Measurements from ENCODE around the gene PDE1A. TPM values are rescaled to one million over a fixed set of nuclear protein-coding genes. Genes with fewer than 3 reads are reported as not detected.

Gene PDE1A
- total RNA-seq, 3 donors from 2014 or later: not detected

GRCh38 chr2:182165202-182165601 is 261.6 kb downstream of the PDE1A start:
- no peak overlapping the region for H3K4me3 Mint-ChIP-seq
- no peak for ATAC-seq
- no peaks in the 10 kb centered on the region for H3K4me1 Mint-ChIP-seq (ENCODE audit: low read depth)
- DNase-seq: no peak
- no peaks in the 10 kb centered on the region for H3K9me3 Mint-ChIP-seq
- peaks cover 5% of the 10 kb centered on the region for H3K27me3 Mint-ChIP-seq (ENCODE audit: low read depth)
- no peaks in the 10 kb centered on the region for H3K36me3 Mint-ChIP-seq (ENCODE audit: insufficient read depth)

- no peak for ATAC-seq
These were observed 262.1 kb downstream of the PDE1A start for GRCh38 chr2:182164686-182165085.

GRCh38 chr2:182163878-182164277 is 263.0 kb downstream of the PDE1A start:
- Mint-ChIP-seq H3K27me3 (ENCODE audit: low read depth) (peaks cover 6% of the 10 kb centered on the region), H3K4me1 (ENCODE audit: low read depth) (no peaks in the 10 kb centered on the region), H3K9me3 (no peaks in the 10 kb centered on the region), H3K36me3 (ENCODE audit: insufficient read depth) (no peaks in the 10 kb centered on the region), H3K4me3 (no peak overlapping the region)
- ATAC-seq: no peak
- DNase-seq: no peak

More at GRCh38 chr2:182164686-182165085, 262.1 kb downstream of the PDE1A start:
- Mint-ChIP-seq H3K36me3 (ENCODE audit: insufficient read depth) (no peaks in the 10 kb centered on the region), H3K27me3 (ENCODE audit: low read depth) (peaks cover 6% of the 10 kb centered on the region), H3K4me1 (ENCODE audit: low read depth) (no peaks in the 10 kb centered on the region), H3K9me3 (no peaks in the 10 kb centered on the region), H3K4me3 (no peak overlapping the region)
- DNase-seq: no peak

- Mint-ChIP-seq H3K36me3 (ENCODE audit: insufficient read depth) (no peaks in the 10 kb centered on the region), H3K27me3 (ENCODE audit: low read depth) (no peaks in the 10 kb centered on the region), H3K9me3 (no peaks in the 10 kb centered on the region), H3K4me3 (no peak overlapping the region), H3K4me1 (ENCODE audit: low read depth) (no peaks in the 10 kb centered on the region)
- no peak for DNase-seq
- ATAC-seq: no peak
These were observed 278.5 kb downstream of the PDE1A start for GRCh38 chr2:182148344-182148743.

GRCh38 chr2:182144776-182145165 is 282.1 kb downstream of the PDE1A start:
- Mint-ChIP-seq H3K27me3 (ENCODE audit: low read depth) (peaks cover under 1% of the 10 kb centered on the region), H3K36me3 (ENCODE audit: insufficient read depth) (no peaks in the 10 kb centered on the region), H3K4me1 (ENCODE audit: low read depth) (no peaks in the 10 kb centered on the region), H3K4me3 (no peak overlapping the region), H3K9me3 (no peaks in the 10 kb centered on the region)
- DNase-seq (no peak), ATAC-seq (no peak)

- no peak overlapping the region for H3K4me3 Mint-ChIP-seq
- H3K27me3 Mint-ChIP-seq (ENCODE audit: low read depth): peaks cover 2% of the 10 kb centered on the region
- H3K9me3 Mint-ChIP-seq: no peaks in the 10 kb centered on the region
- ATAC-seq: no peak
- no peaks in the 10 kb centered on the region for H3K4me1 Mint-ChIP-seq (ENCODE audit: low read depth)
- no peak for DNase-seq
- no peaks in the 10 kb centered on the region for H3K36me3 Mint-ChIP-seq (ENCODE audit: insufficient read depth)
These were observed 282.6 kb downstream of the PDE1A start for GRCh38 chr2:182144041-182144775.

GRCh38 chr2:182142062-182142461 is 284.8 kb downstream of the PDE1A start:
- H3K36me3 Mint-ChIP-seq (ENCODE audit: insufficient read depth): no peaks in the 10 kb centered on the region
- DNase-seq: no peak
- no peaks in the 10 kb centered on the region for H3K4me1 Mint-ChIP-seq (ENCODE audit: low read depth)
- peaks cover 2% of the 10 kb centered on the region for H3K27me3 Mint-ChIP-seq (ENCODE audit: low read depth)
- H3K9me3 Mint-ChIP-seq: no peaks in the 10 kb centered on the region
- no peak overlapping the region for H3K4me3 Mint-ChIP-seq
- ATAC-seq: no peak

- Mint-ChIP-seq H3K27me3 (ENCODE audit: low read depth) (peaks cover 2% of the 10 kb centered on the region), H3K36me3 (ENCODE audit: insufficient read depth) (no peaks in the 10 kb centered on the region), H3K4me1 (ENCODE audit: low read depth) (no peaks in the 10 kb centered on the region), H3K9me3 (no peaks in the 10 kb centered on the region), H3K4me3 (no peak overlapping the region)
- no peak for DNase-seq
- ATAC-seq: no peak
These were observed 292.6 kb downstream of the PDE1A start for GRCh38 chr2:182134201-182134600.

GRCh38 chr2:182133195-182133891 is 293.5 kb downstream of the PDE1A start:
- H3K36me3 Mint-ChIP-seq (ENCODE audit: insufficient read depth): no peaks in the 10 kb centered on the region
- no peak for ATAC-seq
- no peak for DNase-seq
- H3K4me1 Mint-ChIP-seq (ENCODE audit: low read depth): no peaks in the 10 kb centered on the region
- H3K27me3 Mint-ChIP-seq (ENCODE audit: low read depth): peaks cover 2% of the 10 kb centered on the region
- no peaks in the 10 kb centered on the region for H3K9me3 Mint-ChIP-seq
- no peak overlapping the region for H3K4me3 Mint-ChIP-seq

GRCh38 chr2:182132605-182133004 is 294.2 kb downstream of the PDE1A start:
- ATAC-seq: no peak
- DNase-seq: no peak
- Mint-ChIP-seq H3K4me3 (no peak overlapping the region), H3K9me3 (no peaks in the 10 kb centered on the region), H3K4me1 (ENCODE audit: low read depth) (no peaks in the 10 kb centered on the region), H3K27me3 (ENCODE audit: low read depth) (peaks cover 2% of the 10 kb centered on the region), H3K36me3 (ENCODE audit: insufficient read depth) (no peaks in the 10 kb centered on the region)

- no peak for ATAC-seq
- H3K36me3 Mint-ChIP-seq (ENCODE audit: insufficient read depth): no peaks in the 10 kb centered on the region
- H3K4me3 Mint-ChIP-seq: no peak overlapping the region
- no peaks in the 10 kb centered on the region for H3K9me3 Mint-ChIP-seq
- H3K27me3 Mint-ChIP-seq (ENCODE audit: low read depth): peaks cover 4% of the 10 kb centered on the region
- H3K4me1 Mint-ChIP-seq (ENCODE audit: low read depth): no peaks in the 10 kb centered on the region
- no peak for DNase-seq
These were observed 297.8 kb downstream of the PDE1A start for GRCh38 chr2:182128821-182129707.

- no peaks in the 10 kb centered on the region for H3K27me3 Mint-ChIP-seq (ENCODE audit: low read depth)
- no peaks in the 10 kb centered on the region for H3K4me1 Mint-ChIP-seq (ENCODE audit: low read depth)
- H3K36me3 Mint-ChIP-seq (ENCODE audit: insufficient read depth): no peaks in the 10 kb centered on the region
- no peaks in the 10 kb centered on the region for H3K9me3 Mint-ChIP-seq
- no peak overlapping the region for H3K4me3 Mint-ChIP-seq
- no peak for ATAC-seq
- DNase-seq: no peak
These were observed 309.6 kb downstream of the PDE1A start for GRCh38 chr2:182117196-182117595.

GRCh38 chr2:182116774-182117173 is 310.1 kb downstream of the PDE1A start:
- Mint-ChIP-seq H3K36me3 (ENCODE audit: insufficient read depth) (no peaks in the 10 kb centered on the region), H3K4me1 (ENCODE audit: low read depth) (no peaks in the 10 kb centered on the region), H3K4me3 (no peak overlapping the region), H3K9me3 (no peaks in the 10 kb centered on the region), H3K27me3 (ENCODE audit: low read depth) (no peaks in the 10 kb centered on the region)
- ATAC-seq (no peak), DNase-seq (no peak)

- Mint-ChIP-seq H3K36me3 (ENCODE audit: insufficient read depth) (no peaks in the 10 kb centered on the region), H3K27me3 (ENCODE audit: low read depth) (no peaks in the 10 kb centered on the region), H3K4me1 (ENCODE audit: low read depth) (no peaks in the 10 kb centered on the region), H3K9me3 (no peaks in the 10 kb centered on the region), H3K4me3 (no peak overlapping the region)
- no peak for DNase-seq
- ATAC-seq: peak in 1 of 2 donors; percentile 38
These were observed 311.6 kb downstream of the PDE1A start for GRCh38 chr2:182115258-182115657.

Measured in activated T-cell treated with anti-CD3 and anti-CD28 coated beads, Interleukin-2, amount 50 U/mL, for 4 hours (primary cell).